ENCODE results near the gene KCNN1.

Gene KCNN1

GRCh38 chr19:18000915-18001776 is 34.2 kb downstream of the KCNN1 start (continued):
- TF ChIP-seq ATF2 (tag by site-specific recombination; IDR thresholded peaks at IDR 0.05; ENCODE audit: low read depth): no peak
- no peak for TF ChIP-seq ZNF112 (tag by site-specific recombination; IDR thresholded peaks at IDR 0.05)
- no peak for TF ChIP-seq SETDB1 (IDR thresholded peaks at IDR 0.05; ENCODE audit: insufficient read length, low read length)
- TF ChIP-seq MZF1 (tag by site-specific recombination; IDR thresholded peaks at IDR 0.05; ENCODE audit: borderline replicate concordance): peak; percentile 19; the same call in 1 of the 2 replicates
- TF ChIP-seq CTCF (tag by site-specific recombination; IDR thresholded peaks at IDR 0.05): no peak
- TF ChIP-seq ZNF600 (tag by site-specific recombination; IDR thresholded peaks at IDR 0.05): no peak
- no peak for TF ChIP-seq ZNF175 (tag by site-specific recombination; IDR thresholded peaks at IDR 0.05)
- TF ChIP-seq ZNF423 (tag by site-specific recombination; IDR thresholded peaks at IDR 0.05): no peak
- no peak for TF ChIP-seq ZNF157 (tag by site-specific recombination; IDR thresholded peaks at IDR 0.05)
- peak; percentile 65; the same call in 1 of the 2 replicates for TF ChIP-seq ZNF391 (tag by site-specific recombination; IDR thresholded peaks at IDR 0.05; ENCODE audit: borderline replicate concordance, low read depth)
- TF ChIP-seq ZNF518A (tag by site-specific recombination; conservative IDR thresholded peaks at IDR 0.05; ENCODE audit: low read depth): no peak
- no peak for TF ChIP-seq ZNF239 (tag by site-specific recombination; IDR thresholded peaks at IDR 0.05)
- TF ChIP-seq ZNF677 (tag by site-specific recombination; IDR thresholded peaks at IDR 0.05): peak; percentile 4; the same call in 1 of the 2 replicates
- no peak for TF ChIP-seq ZNF791 (tag by site-specific recombination; IDR thresholded peaks at IDR 0.05)
- no peak for TF ChIP-seq ZNF24 (tag by site-specific recombination; IDR thresholded peaks at IDR 0.05)
- no peak for TF ChIP-seq BCL11A (tag by site-specific recombination; IDR thresholded peaks at IDR 0.05; ENCODE audit: low read depth)
- peak; percentile 75 for TF ChIP-seq ZXDB (tag by site-specific recombination; IDR thresholded peaks at IDR 0.05)
- 0 out of 2 replicates have a peak, but pooled peaks have one; percentile 15 for TF ChIP-seq MEIS1 (CRISPR knock-in tag; IDR thresholded peaks at IDR 0.05; ENCODE audit: borderline replicate concordance)
- peak; percentile 65 for TF ChIP-seq SCRT2 (tag by site-specific recombination; IDR thresholded peaks at IDR 0.05)
- no peak for TF ChIP-seq GLI2 (tag by site-specific recombination; IDR thresholded peaks at IDR 0.05; ENCODE audit: borderline replicate concordance, low read depth)
- TF ChIP-seq ZSCAN18 (tag by site-specific recombination; IDR thresholded peaks at IDR 0.05): no peak
- TF ChIP-seq ZNF792 (tag by site-specific recombination; IDR thresholded peaks at IDR 0.05): no peak
- TF ChIP-seq ZNF426 (tag by site-specific recombination; IDR thresholded peaks at IDR 0.05): no peak
- no peak for TF ChIP-seq ZSCAN23 (tag by site-specific recombination; IDR thresholded peaks at IDR 0.05)
- TF ChIP-seq ZNF398 (tag by site-specific recombination; IDR thresholded peaks at IDR 0.05): peak; percentile 65
- TF ChIP-seq GLIS1 (tag by site-specific recombination; IDR thresholded peaks at IDR 0.05): peak; percentile 97
- no peak for TF ChIP-seq ZNF596 (tag by site-specific recombination; IDR thresholded peaks at IDR 0.05)
- no peak for TF ChIP-seq ZNF626 (tag by site-specific recombination; IDR thresholded peaks at IDR 0.05)
- no peak for TF ChIP-seq ZNF555 (tag by site-specific recombination; conservative IDR thresholded peaks at IDR 0.05)

Measured in HEK293 (cell line).